ENCODE data around the gene OTUD5.

GRCh38 chrX:48903290-48903689 is 54.1 kb downstream of the OTUD5 start:
- no peak for TF ChIP-seq CTCF (conservative IDR thresholded peaks at IDR 0.05; ENCODE audit: low read depth, low read length)
- TF ChIP-seq EZH2 (IDR thresholded peaks at IDR 0.05; ENCODE audit: low read length, unreplicated experiment) = no peak

Data from PC-3 (cell line).